Measurements from ENCODE around the gene TRNAU1AP.
"Not testable (repeated sequence)": the region's sequence is repeated elsewhere in the genome, so short reads cannot be mapped to it uniquely, and the experiment has no call there.

GRCh38 chr1:28525002-28525642 is 27.8 kb upstream of the TRNAU1AP start:
- not testable (repeated sequence) for TF ChIP-seq CTCF (conservative IDR thresholded peaks at IDR 0.05; ENCODE audit: low read length); EZH2phosphoT487 (IDR thresholded peaks at IDR 0.05; ENCODE audit: borderline replicate concordance)
